HepG2 (cell line): Measurements from ENCODE around the gene RALBP1. TPM values are rescaled to one million over a fixed set of nuclear protein-coding genes. Genes with fewer than 3 reads are reported as not detected.

Experiments used
- TARDBP ChIP-seq: sonication (generic); formaldehyde crosslinking; IDR thresholded peaks from 2 replicates; pipeline ENCODE4 v1.8.0; 2022; ENCODE audit warnings: mild to moderate bottlenecking, missing genetic modification reagents
- TRAFD1 ChIP-seq: sonication (generic); formaldehyde crosslinking; IDR thresholded peaks from 2 replicates; pipeline ENCODE4 v1.5.1; 2020; ENCODE audit warnings: missing genetic modification reagents, mild to moderate bottlenecking, borderline replicate concordance
- YEATS4 ChIP-seq: sonication (generic); formaldehyde crosslinking; IDR thresholded peaks from 2 replicates; pipeline ENCODE4 v1.4.0; 2020; ENCODE audit warnings: missing genetic modification reagents, borderline replicate concordance
- ZNF547 ChIP-seq: sonication (generic); formaldehyde crosslinking; IDR thresholded peaks from 2 replicates; pipeline ENCODE4 v1.5.1; 2020; ENCODE audit warnings: mild to moderate bottlenecking, missing genetic modification reagents
- ZNF646 ChIP-seq: sonication (generic); formaldehyde crosslinking; IDR thresholded peaks from 2 replicates; pipeline ENCODE4 v1.9.0; 2021; ENCODE audit warnings: mild to moderate bottlenecking, missing genetic modification reagents
- polyA plus RNA-seq, 8 experiments: library from polyadenylated mRNA; depleted of rRNA in 3 of 8; stranded (reverse) in 7 of 8; unstranded in 1 of 8; fragments of >200 nt; fragmentation: Illumina TruSeq in 4 of 8; extraction: Trizol in 4 of 8; gene quantifications; 2 replicates each; pipeline versions ENCODE4 v1.2.1 to v1.2.3, GENCODE V29; 2011 to 2016; ENCODE audit warnings: low read depth in 4 of 8, missing spikeins in 1 of 8, mixed read lengths in 1 of 8; ENCODE audit not compliant: insufficient read depth in 1 of 8
- total RNA-seq, 5 experiments: library from RNA; depleted of rRNA; stranded (reverse); fragments of >200 nt; fragmentation: Illumina TruSeq; extraction: Trizol; gene quantifications; 2 replicates each; pipeline ENCODE4 v1.2.3, GENCODE V29; 2016; ENCODE audit warnings: low read depth in 1 of 5

The RALBP1 gene
- total and polyA plus RNA-seq, 2 of the 13 experiments (the other 11 are each of a cell fraction or from before 2014, with no cell fraction given) = 24.5 to 33.1 TPM

GRCh38 chr18:9475643-9476591 lies 604 bp downstream of the RALBP1 start (continued):
- TF ChIP-seq TRAFD1 (CRISPR knock-in tag) (no peak), ZNF646 (CRISPR knock-in tag) (no peak), TARDBP (CRISPR knock-in tag) (peak; percentile 10; the same call in 1 of the 2 replicates), ZNF547 (CRISPR knock-in tag) (no peak), YEATS4 (CRISPR knock-in tag) (peak; percentile 69)
